MM.1S (cell line): ENCODE measurements around the gene MASP1.

Experiments
- CTCF ChIP-seq: fragments of 300-600 bp; sonication (generic); IDR thresholded peaks from 2 replicates; pipeline ENCODE4 v1.5.1; 2016; ENCODE audit warnings: antibody characterized with exemption, low read length, mixed read lengths
- EZH2 ChIP-seq: fragments of 300-600 bp; sonication (generic); optimal IDR thresholded peaks from 2 replicates; pipeline ENCODE3; 2017; ENCODE audit warnings: low read depth, mild to moderate bottlenecking, antibody characterized with exemption, low read length, mixed read lengths
- EZH2phosphoT487 ChIP-seq: fragments of 300-600 bp; sonication (generic); IDR thresholded peaks from 2 replicates; pipeline ENCODE4 v1.6.1; 2018; ENCODE audit warnings: antibody characterized with exemption, low read length

- TF ChIP-seq CTCF (no peak), EZH2 (no peak), EZH2phosphoT487 (no peak)
These were observed 15.0 kb downstream of the MASP1 start for GRCh38 chr3:187276397-187277128.
